SJSA1 (cell line): ENCODE results near the gene UBL4B. TPM values are rescaled to one million over a fixed set of nuclear protein-coding genes. Genes with fewer than 3 reads are reported as not detected.

ENCODE experiments used
- DNase-seq, 2 experiments: peaks; one replicate each; pipeline ENCODE4 v3.0.0-alpha.2; 2015 to 2020; ENCODE audit warnings: low spot score in 2 of 2, low read depth in 1 of 2
- H3K27ac ChIP-seq: fragments of 250-450 bp; sonication (Bioruptor Pico); 2 replicates; pipeline ENCODE4 v1.5.1; 2020; ENCODE audit warnings: mild to moderate bottlenecking, moderate library complexity
- H3K27me3 ChIP-seq: fragments of 250-450 bp; sonication (Bioruptor Pico); replicated peaks from 2 replicates; pipeline ENCODE4 v1.5.1; 2020; ENCODE audit warnings: mild to moderate bottlenecking, moderate library complexity
- H3K36me3 ChIP-seq: fragments of 250-450 bp; sonication (Bioruptor Pico); 2 replicates; pipeline ENCODE4 v1.5.1; 2020; ENCODE audit warnings: mild to moderate bottlenecking
- H3K4me1 ChIP-seq: fragments of 250-450 bp; sonication (Bioruptor Pico); replicated peaks from 2 replicates; pipeline ENCODE4 v1.6.1; 2021; ENCODE audit warnings: mild to moderate bottlenecking
- H3K4me3 ChIP-seq: fragments of 250-450 bp; sonication (Bioruptor Pico); 2 replicates; pipeline ENCODE4 v1.5.1; 2020; ENCODE audit warnings: mild to moderate bottlenecking
- H3K9me3 ChIP-seq: fragments of 250-450 bp; sonication (Bioruptor Pico); replicated peaks from 2 replicates; pipeline ENCODE4 v1.5.1; 2020; ENCODE audit warnings: mild to moderate bottlenecking
- total RNA-seq: library from RNA; depleted of rRNA; stranded (reverse); fragments of >200 nt; shearing (Covaris generic); gene quantifications from 2 replicates; pipeline ENCODE4 v1.2.3, GENCODE V29; 2014

UBL4B gene
- total RNA-seq, 1 experiment from 2014 or later = not detected

GRCh38 chr1:110113551-110113950 is 1.3 kb downstream of the UBL4B start:
- Histone ChIP-seq H3K27me3 (no peaks in the 10 kb centered on the region; the same call in none of the 2 replicates), H3K36me3 (no peaks in the 10 kb centered on the region), H3K27ac (no peak overlapping the region), H3K4me1 (no peaks in the 10 kb centered on the region), H3K9me3 (no peaks in the 10 kb centered on the region), H3K4me3 (no peak overlapping the region)
- DNase-seq = no peak

- Histone ChIP-seq H3K4me1 (no peaks in the 10 kb centered on the region), H3K4me3 (no peak overlapping the region), H3K9me3 (no peaks in the 10 kb centered on the region), H3K27ac (no peak overlapping the region), H3K27me3 (no peaks in the 10 kb centered on the region; the same call in 1 of the 2 replicates), H3K36me3 (no peaks in the 10 kb centered on the region)
- no peak for DNase-seq
These were observed 1.9 kb downstream of the UBL4B start for GRCh38 chr1:110114173-110114572.

- H3K9me3 ChIP-seq = no peaks in the 10 kb centered on the region
- no peaks in the 10 kb centered on the region for H3K36me3 ChIP-seq
- H3K4me3 ChIP-seq = no peak overlapping the region
- H3K27ac ChIP-seq = no peak overlapping the region
- no peaks in the 10 kb centered on the region; the same call in 1 of the 2 replicates for H3K27me3 ChIP-seq
- DNase-seq = no peak
- H3K4me1 ChIP-seq = no peaks in the 10 kb centered on the region
These were observed 2.5 kb downstream of the UBL4B start for GRCh38 chr1:110114784-110115183.

- H3K4me1 ChIP-seq = no peaks in the 10 kb centered on the region
- H3K27me3 ChIP-seq = peaks cover 6% of the 10 kb centered on the region; the same call in 1 of the 2 replicates
- no peak for DNase-seq
- no peak overlapping the region for H3K27ac ChIP-seq
- H3K4me3 ChIP-seq = no peak overlapping the region
- H3K36me3 ChIP-seq = no peaks in the 10 kb centered on the region
- 0 out of 2 replicates have a peak, but pooled peaks cover under 1% of the 10 kb centered on the region for H3K9me3 ChIP-seq
These were observed 6.6 kb downstream of the UBL4B start for GRCh38 chr1:110118636-110119396.

GRCh38 chr1:110119843-110120242 is 7.6 kb downstream of the UBL4B start:
- H3K4me1 ChIP-seq = no peaks in the 10 kb centered on the region
- no peak overlapping the region for H3K27ac ChIP-seq
- no peak for DNase-seq
- H3K9me3 ChIP-seq = 0 out of 2 replicates have a peak, but pooled peaks cover 3% of the 10 kb centered on the region
- no peaks in the 10 kb centered on the region for H3K36me3 ChIP-seq
- peaks cover 6% of the 10 kb centered on the region; the same call in 1 of the 2 replicates for H3K27me3 ChIP-seq
- H3K4me3 ChIP-seq = no peak overlapping the region

GRCh38 chr1:110120960-110121561 is 8.8 kb downstream of the UBL4B start:
- Histone ChIP-seq H3K4me1 (no peaks in the 10 kb centered on the region), H3K27ac (no peak overlapping the region), H3K36me3 (no peaks in the 10 kb centered on the region), H3K4me3 (no peak overlapping the region), H3K9me3 (0 out of 2 replicates have a peak, but pooled peaks cover 3% of the 10 kb centered on the region), H3K27me3 (peaks cover 6% of the 10 kb centered on the region)
- no peak for DNase-seq

- Histone ChIP-seq H3K4me3 (no peak overlapping the region), H3K27ac (no peak overlapping the region)
- no peak for DNase-seq
These were observed 11.0 kb downstream of the UBL4B start for GRCh38 chr1:110123224-110123623.

GRCh38 chr1:110125810-110126209 is 13.6 kb downstream of the UBL4B start:
- Histone ChIP-seq H3K4me1 (no peaks in the 10 kb centered on the region), H3K27me3 (peaks cover 6% of the 10 kb centered on the region), H3K4me3 (no peak overlapping the region), H3K36me3 (no peaks in the 10 kb centered on the region), H3K27ac (no peak overlapping the region), H3K9me3 (0 out of 2 replicates have a peak, but pooled peaks cover 3% of the 10 kb centered on the region)
- DNase-seq = no peak

More at GRCh38 chr1:110123224-110123623, 11.0 kb downstream of the UBL4B start:
- Histone ChIP-seq H3K36me3 (no peaks in the 10 kb centered on the region), H3K27me3 (peaks cover 6% of the 10 kb centered on the region), H3K9me3 (0 out of 2 replicates have a peak, but pooled peaks cover 3% of the 10 kb centered on the region), H3K4me1 (no peaks in the 10 kb centered on the region)

- H3K27ac ChIP-seq = no peak overlapping the region
- H3K36me3 ChIP-seq = no peaks in the 10 kb centered on the region
- no peak for DNase-seq
- no peak overlapping the region for H3K4me3 ChIP-seq
- H3K4me1 ChIP-seq = peaks cover 15% of the 10 kb centered on the region
- H3K9me3 ChIP-seq = no peaks in the 10 kb centered on the region
- H3K27me3 ChIP-seq = no peaks in the 10 kb centered on the region; the same call in 1 of the 2 replicates
These were observed 17.9 kb downstream of the UBL4B start for GRCh38 chr1:110130113-110130591.

GRCh38 chr1:110130989-110131388 is 18.7 kb downstream of the UBL4B start:
- H3K4me3 ChIP-seq = no peak overlapping the region
- H3K36me3 ChIP-seq = no peaks in the 10 kb centered on the region
- H3K27ac ChIP-seq = no peak overlapping the region
- H3K9me3 ChIP-seq = no peaks in the 10 kb centered on the region
- no peaks in the 10 kb centered on the region; the same call in 1 of the 2 replicates for H3K27me3 ChIP-seq
- H3K4me1 ChIP-seq = peaks cover 15% of the 10 kb centered on the region
- DNase-seq = no peak

- no peak overlapping the region for H3K4me3 ChIP-seq
- H3K27ac ChIP-seq = no peak overlapping the region
- no peaks in the 10 kb centered on the region for H3K36me3 ChIP-seq
- H3K9me3 ChIP-seq = no peaks in the 10 kb centered on the region
- no peaks in the 10 kb centered on the region; the same call in 1 of the 2 replicates for H3K27me3 ChIP-seq
- no peak for DNase-seq
- H3K4me1 ChIP-seq = peaks cover 15% of the 10 kb centered on the region
These were observed 20.4 kb downstream of the UBL4B start for GRCh38 chr1:110132682-110133081.

GRCh38 chr1:110133436-110133835 is 21.2 kb downstream of the UBL4B start:
- Histone ChIP-seq H3K27me3 (no peaks in the 10 kb centered on the region; the same call in 1 of the 2 replicates), H3K4me1 (peaks cover 15% of the 10 kb centered on the region), H3K36me3 (no peaks in the 10 kb centered on the region), H3K9me3 (no peaks in the 10 kb centered on the region), H3K4me3 (no peak overlapping the region), H3K27ac (peak overlapping the region; percentile 22; the same call in 1 of the 2 replicates)
- DNase-seq = no peak

- DNase-seq = peak in 1 of 2 experiments; percentile 51
- peaks cover 15% of the 10 kb centered on the region for H3K4me1 ChIP-seq
- peaks cover 6% of the 10 kb centered on the region; the same call in 1 of the 2 replicates for H3K27me3 ChIP-seq
- peak overlapping the region; percentile 22; the same call in 1 of the 2 replicates for H3K27ac ChIP-seq
- no peak overlapping the region for H3K4me3 ChIP-seq
- H3K9me3 ChIP-seq = no peaks in the 10 kb centered on the region
- H3K36me3 ChIP-seq = no peaks in the 10 kb centered on the region
These were observed 21.9 kb downstream of the UBL4B start for GRCh38 chr1:110134050-110134595.
